ENCODE measurements around the gene FXR2.

FXR2 gene

DNA sequence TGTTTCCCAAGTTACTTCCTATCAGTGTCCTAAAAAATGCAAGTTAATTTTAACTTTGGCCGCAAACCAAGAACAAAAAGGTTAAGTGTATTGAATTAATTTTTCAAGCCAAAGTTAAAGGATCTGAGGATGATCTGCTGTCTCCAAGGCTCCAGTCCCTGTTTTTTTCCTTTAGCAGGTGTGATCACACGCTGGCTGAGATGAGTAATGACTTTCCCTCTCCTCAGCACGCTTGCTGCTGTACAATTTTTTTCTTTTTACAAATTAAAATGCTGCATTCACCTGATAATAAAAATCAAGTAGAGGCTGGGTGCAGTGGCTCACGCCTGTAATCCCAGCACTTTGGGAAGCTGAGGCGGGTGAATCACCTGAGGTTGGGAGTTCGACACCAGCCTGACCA lies 69.8 kb downstream of the FXR2 start:
- no peak for FAIRE-seq

Measured in endometrium (tissue), 2 donors.